Measurements from ENCODE around the gene CR1. TPM values are rescaled to one million over a fixed set of nuclear protein-coding genes. Genes with fewer than 3 reads are reported as not detected.
"Not testable (repeated sequence)": the region's sequence is repeated elsewhere in the genome, so short reads cannot be mapped to it uniquely, and the experiment has no call there.

The CR1 gene
- total RNA-seq, 1 experiment from 2014 or later: 0.07 TPM

GRCh38 chr1:207591205-207591604, 95.2 kb downstream of the CR1 start:
- not testable (repeated sequence) for H3K36me3 ChIP-seq (replicated peaks; ENCODE audit: control insufficient read depth, insufficient read depth, low read length); H3K4me3 ChIP-seq (ENCODE audit: insufficient read depth, low read depth, low read length); DNase-seq; H3K27me3 ChIP-seq (ENCODE audit: control insufficient read depth, insufficient read depth, low read length)

GRCh38 chr1:207594095-207594494, 98.1 kb downstream of the CR1 start:
- not testable (repeated sequence) for DNase-seq; H3K36me3 ChIP-seq (replicated peaks; ENCODE audit: control insufficient read depth, insufficient read depth, low read length); H3K27me3 ChIP-seq (ENCODE audit: control insufficient read depth, insufficient read depth, low read length); H3K4me3 ChIP-seq (ENCODE audit: insufficient read depth, low read depth, low read length)

DNA sequence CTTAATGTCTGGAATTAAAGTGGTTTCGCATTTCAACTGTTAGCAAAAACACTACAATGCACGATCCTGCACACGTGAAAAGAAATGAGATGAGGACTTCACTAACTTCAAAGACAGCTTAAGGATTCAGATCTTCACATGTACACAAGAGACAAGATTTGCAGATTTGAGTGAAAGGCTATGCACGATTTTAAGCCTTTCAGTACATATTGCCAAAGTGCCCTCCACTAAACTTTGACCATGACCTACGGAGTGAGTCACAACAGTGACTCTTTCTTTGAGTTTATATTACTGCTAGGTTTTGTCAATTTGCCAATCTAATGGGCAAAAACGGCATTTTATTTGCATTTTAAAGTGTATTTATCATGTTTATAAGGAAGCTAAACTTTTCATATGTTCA, 107.8 kb downstream of the CR1 start:
- DNase-seq: no peak
- Histone ChIP-seq H3K27me3 (ENCODE audit: control insufficient read depth, insufficient read depth, low read length) (no peaks in the 10 kb centered on the region), H3K4me3 (ENCODE audit: insufficient read depth, low read depth, low read length) (no peak overlapping the region), H3K36me3 (replicated peaks; ENCODE audit: control insufficient read depth, insufficient read depth, low read length) (no peaks in the 10 kb centered on the region)

DNA sequence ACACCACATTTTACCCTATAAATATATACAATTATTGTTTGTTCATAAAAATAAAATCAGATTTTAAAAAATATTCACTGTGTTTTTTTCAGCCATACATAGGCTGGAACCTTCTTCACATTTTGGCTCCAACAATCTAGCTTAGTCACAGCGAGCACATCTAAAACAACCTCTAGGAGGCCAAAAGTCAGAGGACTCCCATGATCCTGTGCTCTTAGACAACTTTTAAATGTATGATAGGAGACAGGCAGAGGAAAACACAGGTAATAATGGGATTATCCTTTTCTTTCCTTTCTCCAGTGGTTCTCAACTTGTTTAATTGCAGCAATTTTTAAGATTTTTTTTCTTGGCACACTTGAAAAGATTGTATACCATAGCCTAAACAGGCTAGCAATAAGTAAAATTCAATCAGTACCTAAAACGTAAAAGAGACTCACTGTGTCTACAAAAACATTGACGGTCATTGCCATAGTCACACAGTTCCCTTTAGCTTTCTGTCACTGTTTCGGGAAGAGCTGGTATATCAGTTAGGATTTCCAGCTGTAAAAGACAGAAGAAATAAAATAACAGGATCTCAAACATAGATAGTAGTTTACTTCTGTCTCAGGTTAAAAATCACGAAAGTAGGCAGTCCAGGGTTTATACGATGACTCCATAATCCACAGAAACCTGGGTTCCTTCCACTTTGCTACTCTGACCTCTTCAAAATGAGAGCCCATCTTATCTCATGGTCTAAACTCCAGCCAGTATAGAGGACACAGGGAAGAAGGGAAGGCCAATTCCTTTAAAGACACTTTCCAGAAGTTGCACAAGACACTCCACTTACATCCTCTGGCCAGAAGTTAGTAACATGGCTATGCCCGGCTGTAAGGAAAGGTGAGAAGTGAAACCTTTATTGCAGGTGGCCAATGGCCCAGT, 109.7 kb downstream of the CR1 start:
- no peak for DNase-seq
- Histone ChIP-seq H3K27me3 (ENCODE audit: control insufficient read depth, insufficient read depth, low read length) (no peaks in the 10 kb centered on the region), H3K36me3 (replicated peaks; ENCODE audit: control insufficient read depth, insufficient read depth, low read length) (no peaks in the 10 kb centered on the region), H3K4me3 (ENCODE audit: insufficient read depth, low read depth, low read length) (no peak overlapping the region)

- Histone ChIP-seq H3K4me3 (ENCODE audit: insufficient read depth, low read depth, low read length) (no peak overlapping the region), H3K27me3 (ENCODE audit: control insufficient read depth, insufficient read depth, low read length) (no peaks in the 10 kb centered on the region), H3K36me3 (replicated peaks; ENCODE audit: control insufficient read depth, insufficient read depth, low read length) (no peaks in the 10 kb centered on the region)
- DNase-seq: no peak
These were observed 110.4 kb downstream of the CR1 start for GRCh38 chr1:207606362-207606755.

DNA sequence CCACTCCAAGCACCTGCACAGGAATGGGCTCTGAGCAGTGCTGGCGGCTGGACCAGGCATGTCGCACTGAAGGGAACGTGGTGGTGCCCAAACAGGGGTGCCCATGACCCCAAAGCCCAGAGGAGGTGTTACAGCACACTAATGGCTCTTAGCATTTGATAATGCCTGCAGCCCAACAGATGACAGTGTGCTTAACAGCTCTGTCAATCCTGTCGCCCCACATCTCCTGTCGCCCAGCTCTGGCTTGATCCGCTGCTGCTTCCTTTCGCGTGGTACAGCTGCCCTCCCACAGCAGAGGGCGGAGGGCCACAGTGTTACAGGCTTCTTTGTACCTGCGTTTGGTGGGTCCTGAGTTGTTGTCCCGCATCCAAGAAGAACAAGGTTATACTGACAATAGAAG, 116.8 kb downstream of the CR1 start:
- no peak for DNase-seq
- Histone ChIP-seq H3K4me3 (ENCODE audit: insufficient read depth, low read depth, low read length) (no peak overlapping the region), H3K27me3 (ENCODE audit: control insufficient read depth, insufficient read depth, low read length) (no peaks in the 10 kb centered on the region), H3K36me3 (replicated peaks; ENCODE audit: control insufficient read depth, insufficient read depth, low read length) (no peaks in the 10 kb centered on the region)

- no peak overlapping the region for H3K4me3 ChIP-seq (ENCODE audit: insufficient read depth, low read depth, low read length)
- DNase-seq: peak; percentile 40
- H3K36me3 ChIP-seq (replicated peaks; ENCODE audit: control insufficient read depth, insufficient read depth, low read length): no peaks in the 10 kb centered on the region
- no peaks in the 10 kb centered on the region for H3K27me3 ChIP-seq (ENCODE audit: control insufficient read depth, insufficient read depth, low read length)
These were observed 124.0 kb downstream of the CR1 start for GRCh38 chr1:207619871-207620542.

GRCh38 chr1:207620543-207620893, 124.6 kb downstream of the CR1 start:
- no peaks in the 10 kb centered on the region for H3K27me3 ChIP-seq (ENCODE audit: control insufficient read depth, insufficient read depth, low read length)
- no peak for DNase-seq
- no peaks in the 10 kb centered on the region for H3K36me3 ChIP-seq (replicated peaks; ENCODE audit: control insufficient read depth, insufficient read depth, low read length)
- no peak overlapping the region for H3K4me3 ChIP-seq (ENCODE audit: insufficient read depth, low read depth, low read length)

DNA sequence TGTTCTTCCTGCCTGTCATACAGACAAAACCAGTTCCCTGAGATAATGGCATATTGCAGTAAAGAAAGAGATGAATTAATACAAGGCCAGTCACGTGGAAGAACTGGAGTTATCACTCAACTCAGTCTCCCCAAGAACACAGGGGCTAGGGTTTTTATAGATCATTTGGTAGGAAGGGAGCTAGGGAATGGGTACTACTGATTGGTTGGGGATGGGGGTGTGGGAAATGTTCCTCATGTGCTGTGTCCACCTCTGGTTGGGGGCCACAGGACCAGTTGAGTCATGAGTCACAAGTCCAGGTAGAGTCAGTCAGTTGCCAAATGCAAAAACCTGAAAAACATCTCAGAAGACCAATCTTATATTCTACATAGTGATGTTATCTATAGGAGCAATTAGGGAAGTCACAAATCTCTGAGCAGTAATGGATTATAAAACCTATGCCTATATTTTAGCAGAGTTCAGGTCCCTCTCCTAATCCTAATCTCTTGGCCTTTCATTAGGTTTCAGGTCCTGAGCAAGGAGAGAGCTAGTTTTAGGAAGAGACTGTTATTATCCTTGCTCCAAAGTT, 129.6 kb downstream of the CR1 start:
- H3K4me3 ChIP-seq (ENCODE audit: insufficient read depth, low read depth, low read length); H3K27me3 ChIP-seq (ENCODE audit: control insufficient read depth, insufficient read depth, low read length); H3K36me3 ChIP-seq (replicated peaks; ENCODE audit: control insufficient read depth, insufficient read depth, low read length); DNase-seq: not testable (repeated sequence)

DNA sequence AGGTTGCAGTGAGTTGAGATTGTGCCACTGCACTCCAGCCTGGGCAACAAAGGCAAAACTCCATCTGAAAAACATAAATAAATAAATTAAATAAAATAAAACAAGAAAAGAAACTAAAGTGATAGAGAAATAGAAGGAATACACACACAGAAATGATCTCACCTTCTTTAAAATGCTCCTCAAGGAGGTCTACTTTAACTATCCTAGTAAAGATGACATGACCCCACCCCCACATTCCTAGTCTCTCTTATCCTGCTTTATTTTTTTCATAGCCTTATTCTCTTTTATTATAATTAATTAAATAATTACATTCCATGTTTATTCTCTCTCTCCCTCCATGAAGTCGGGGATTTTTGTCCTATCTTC, 131.0 kb downstream of the CR1 start:
- Histone ChIP-seq H3K27me3 (ENCODE audit: control insufficient read depth, insufficient read depth, low read length) (no peaks in the 10 kb centered on the region), H3K4me3 (ENCODE audit: insufficient read depth, low read depth, low read length) (no peak overlapping the region), H3K36me3 (replicated peaks; ENCODE audit: control insufficient read depth, insufficient read depth, low read length) (no peaks in the 10 kb centered on the region)
- no peak for DNase-seq

DNA sequence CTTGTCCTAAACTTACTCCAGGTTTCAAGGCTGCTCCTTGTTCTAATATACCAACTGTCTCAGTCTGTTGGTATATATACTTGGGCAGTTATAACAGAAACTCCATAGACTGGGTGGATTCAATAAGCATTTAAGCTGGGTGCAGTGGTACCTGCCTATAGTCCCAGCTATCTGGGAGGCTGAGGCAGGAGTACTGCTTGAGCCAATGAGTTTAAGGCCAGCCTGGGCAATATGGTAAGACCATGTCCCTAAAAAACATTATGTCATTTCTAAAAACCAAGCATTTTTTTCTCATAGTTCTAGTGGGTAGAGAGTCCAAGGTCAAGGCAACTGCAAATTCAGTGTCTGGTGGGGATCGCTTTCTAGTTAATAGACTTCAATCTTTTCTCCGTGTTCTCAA, 131.5 kb downstream of the CR1 start:
- no peak overlapping the region for H3K4me3 ChIP-seq (ENCODE audit: insufficient read depth, low read depth, low read length)
- no peak for DNase-seq
- H3K27me3 ChIP-seq (ENCODE audit: control insufficient read depth, insufficient read depth, low read length): no peaks in the 10 kb centered on the region
- no peaks in the 10 kb centered on the region for H3K36me3 ChIP-seq (replicated peaks; ENCODE audit: control insufficient read depth, insufficient read depth, low read length)

DNA sequence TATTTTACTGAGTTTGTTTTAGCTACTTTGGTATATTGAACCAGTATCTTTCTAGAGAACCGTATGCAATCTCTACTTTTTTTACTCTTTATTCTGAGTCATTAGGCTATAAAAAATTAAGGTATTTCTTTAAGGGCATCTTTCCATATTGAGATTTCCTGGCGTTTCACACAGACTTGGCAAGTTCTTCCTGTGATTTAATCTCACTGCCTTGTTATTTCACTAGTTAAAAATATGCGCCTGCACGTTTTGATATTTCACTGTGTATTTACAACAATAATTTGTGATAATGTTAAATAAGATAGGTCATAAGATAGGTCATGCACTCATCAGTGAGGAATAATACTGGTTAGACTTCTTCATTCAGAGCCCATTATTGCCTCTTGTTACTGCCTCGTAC, 132.8 kb downstream of the CR1 start:
- Histone ChIP-seq H3K36me3 (replicated peaks; ENCODE audit: control insufficient read depth, insufficient read depth, low read length) (no peaks in the 10 kb centered on the region), H3K27me3 (ENCODE audit: control insufficient read depth, insufficient read depth, low read length) (no peaks in the 10 kb centered on the region), H3K4me3 (ENCODE audit: insufficient read depth, low read depth, low read length) (no peak overlapping the region)
- no peak for DNase-seq

DNA sequence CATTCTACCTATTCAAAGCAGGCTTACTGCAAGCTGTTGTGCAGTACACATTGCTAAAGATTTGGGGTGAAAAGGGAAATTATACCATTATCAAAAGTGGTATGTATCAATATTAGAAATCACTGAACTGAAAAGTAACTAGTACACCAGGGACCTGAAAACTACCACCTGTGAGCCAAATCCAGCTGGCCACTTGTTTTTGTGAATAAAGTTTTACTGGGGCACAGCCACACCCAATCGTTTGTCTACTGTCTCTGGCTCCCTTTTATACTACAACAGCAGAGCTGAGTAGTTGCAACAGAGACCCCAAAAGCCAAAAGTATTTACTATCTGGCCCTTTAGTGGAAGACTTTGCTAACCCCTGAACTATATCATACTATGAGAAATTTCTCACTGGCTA, 135.2 kb downstream of the CR1 start:
- DNase-seq: no peak
- Histone ChIP-seq H3K4me3 (ENCODE audit: insufficient read depth, low read depth, low read length) (no peak overlapping the region), H3K27me3 (ENCODE audit: control insufficient read depth, insufficient read depth, low read length) (no peaks in the 10 kb centered on the region), H3K36me3 (replicated peaks; ENCODE audit: control insufficient read depth, insufficient read depth, low read length) (no peaks in the 10 kb centered on the region)

DNA sequence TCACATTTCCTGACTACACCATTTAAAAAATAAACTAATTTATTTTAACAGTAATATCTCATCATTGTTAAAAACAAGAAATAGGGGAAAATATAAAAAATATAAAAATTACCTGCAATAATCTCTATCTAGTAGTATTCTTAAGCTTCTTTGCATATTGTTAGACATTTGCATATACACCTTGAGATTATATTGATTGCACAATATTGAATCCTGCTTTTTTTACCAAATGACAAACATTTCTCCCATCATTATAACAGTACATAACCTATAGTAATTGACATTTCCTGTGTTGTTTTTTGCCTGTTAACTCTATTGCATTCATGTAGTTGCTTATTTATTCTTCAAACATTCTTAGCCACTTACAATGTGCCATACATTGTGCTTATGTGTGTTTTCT, 137.3 kb downstream of the CR1 start:
- no peak overlapping the region for H3K4me3 ChIP-seq (ENCODE audit: insufficient read depth, low read depth, low read length)
- no peak for DNase-seq

GRCh38 chr1:207633699-207634289, 137.8 kb downstream of the CR1 start:
- not testable (repeated sequence) for DNase-seq; H3K4me3 ChIP-seq (ENCODE audit: insufficient read depth, low read depth, low read length); H3K27me3 ChIP-seq (ENCODE audit: control insufficient read depth, insufficient read depth, low read length); H3K36me3 ChIP-seq (replicated peaks; ENCODE audit: control insufficient read depth, insufficient read depth, low read length)

More for the DNA sequence above, 137.3 kb downstream of the CR1 start:
- Histone ChIP-seq H3K36me3 (replicated peaks; ENCODE audit: control insufficient read depth, insufficient read depth, low read length) (no peaks in the 10 kb centered on the region), H3K27me3 (ENCODE audit: control insufficient read depth, insufficient read depth, low read length) (no peaks in the 10 kb centered on the region)

All from H7 (cell line).